HG02884 (cell line): ENCODE data around the gene EHBP1L1.
"Not testable (repeated sequence)": the region's sequence is repeated elsewhere in the genome, so short reads cannot be mapped to it uniquely, and the experiment has no call there.

Source experiments
- ATAC-seq: cut with Tn5 transposase; IDR thresholded peaks from one replicate; pipeline ENCODE4 v1.9.1; 2021; ENCODE audit warnings: mild to moderate bottlenecking, moderate library complexity; ENCODE audit not compliant: unreplicated experiment

EHBP1L1 gene

GRCh38 chr11:65560555-65561418 lies 15.1 kb upstream of the EHBP1L1 start:
- no peak for ATAC-seq

GRCh38 chr11:65562020-65562419 lies 13.8 kb upstream of the EHBP1L1 start:
- ATAC-seq = no peak

DNA sequence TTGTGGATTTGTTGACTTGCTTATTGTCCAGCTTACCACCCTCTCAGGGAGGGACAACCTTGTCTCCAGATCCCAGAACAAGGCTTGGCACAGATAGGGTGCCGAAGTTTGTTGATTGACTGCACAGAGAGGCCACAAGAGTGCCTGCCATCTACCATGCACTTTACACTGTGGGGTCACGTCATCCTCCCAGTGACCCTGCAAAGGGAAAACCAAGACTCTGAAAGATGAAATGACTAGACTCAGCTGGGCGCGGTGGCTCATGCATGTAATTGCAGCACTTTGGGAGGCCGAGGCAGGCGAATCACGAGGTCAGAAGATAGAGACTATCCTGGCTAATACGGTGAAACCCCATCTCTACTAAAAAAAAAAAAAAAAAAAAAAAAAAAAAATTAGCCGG lies 13.1 kb upstream of the EHBP1L1 start:
- ATAC-seq = no peak

GRCh38 chr11:65563601-65564000 lies 12.3 kb upstream of the EHBP1L1 start:
- ATAC-seq = no peak

GRCh38 chr11:65564879-65565559 lies 10.8 kb upstream of the EHBP1L1 start:
- not testable (repeated sequence) for ATAC-seq

DNA sequence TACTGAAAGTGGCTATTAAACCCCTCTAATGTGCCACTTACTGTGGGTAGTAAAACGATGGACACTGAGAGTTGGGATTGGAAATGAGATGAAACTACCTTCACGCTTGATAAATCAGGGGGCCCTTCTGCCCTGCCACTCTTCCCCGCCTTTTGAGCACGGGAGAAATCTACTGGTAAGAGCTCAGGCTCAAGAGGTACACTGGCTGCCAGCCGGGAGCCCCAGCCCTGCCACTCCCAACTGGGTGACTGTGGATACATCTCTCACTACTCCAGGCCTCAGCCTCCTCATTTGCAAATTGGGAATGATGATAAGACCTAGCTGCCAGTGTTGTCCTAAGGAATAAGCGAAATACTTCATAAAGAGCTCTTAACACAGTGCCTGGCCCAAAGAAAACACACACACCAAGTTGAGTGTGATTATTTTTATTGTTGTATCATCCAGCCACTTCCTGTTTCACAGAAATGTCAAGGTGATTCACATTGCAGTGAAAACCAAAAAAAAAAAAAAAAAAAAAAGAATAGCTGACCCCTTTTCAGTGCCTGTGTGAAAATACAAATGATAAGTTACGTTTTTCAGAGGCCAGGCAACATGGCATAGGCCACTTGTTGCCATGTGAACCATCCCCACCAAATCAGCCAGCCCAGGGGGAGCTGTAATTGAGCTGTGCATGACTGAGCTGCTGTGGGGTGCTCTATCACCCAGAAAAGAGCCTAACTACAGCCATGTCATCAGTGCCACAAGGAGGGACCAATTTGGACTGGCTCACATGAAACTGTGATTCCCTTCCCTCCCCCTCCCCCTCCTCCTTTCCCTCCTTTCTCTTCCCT lies 10.0 kb upstream of the EHBP1L1 start:
- ATAC-seq = no peak

- ATAC-seq = no peak
Measured at GRCh38 chr11:65569164-65569972, 6.5 kb upstream of the EHBP1L1 start.

DNA sequence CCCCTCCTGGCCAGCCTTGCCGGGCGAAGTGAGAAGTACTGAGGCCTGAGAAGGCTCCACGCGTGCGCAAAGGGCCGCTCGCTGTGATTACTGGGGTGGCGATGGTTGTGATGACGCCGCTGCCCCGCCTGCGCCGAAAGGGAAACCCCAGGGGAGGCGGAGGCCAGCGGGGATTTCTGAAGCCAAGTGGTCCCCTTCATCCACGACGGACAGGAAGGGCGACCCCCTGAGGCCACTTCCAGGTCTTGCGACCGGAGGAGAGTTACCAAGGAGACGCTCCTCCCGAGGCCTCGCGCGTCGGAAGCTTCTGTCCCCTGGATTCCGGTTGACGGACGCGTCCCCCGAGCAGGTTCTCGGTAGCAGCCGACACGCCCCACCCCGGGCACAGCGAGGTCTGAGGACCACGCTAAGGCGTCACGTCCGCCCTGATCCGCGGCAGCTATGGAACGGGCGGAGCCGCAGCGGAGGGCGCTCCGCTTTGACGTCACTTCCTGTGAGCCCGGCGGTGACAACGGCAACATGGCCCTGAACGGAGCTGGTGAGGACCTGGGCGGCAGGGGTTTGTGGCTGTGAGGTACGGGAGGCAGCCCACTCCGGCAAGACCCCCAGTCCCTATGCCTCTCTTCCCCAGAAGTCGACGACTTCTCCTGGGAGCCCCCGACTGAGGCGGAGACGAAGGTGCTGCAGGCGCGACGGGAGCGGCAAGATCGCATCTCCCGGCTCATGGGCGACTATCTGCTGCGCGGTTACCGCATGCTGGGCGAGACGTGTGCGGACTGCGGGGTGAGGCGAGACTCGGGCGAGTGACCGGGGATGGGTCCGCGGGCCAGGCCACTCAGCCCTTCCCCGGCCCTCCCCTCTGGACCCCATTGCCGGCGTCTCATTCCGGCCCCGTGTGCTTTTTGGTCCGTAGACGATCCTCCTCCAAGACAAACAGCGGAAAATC lies 5.6 kb upstream of the EHBP1L1 start, which contains the start of gene ZNRD2:
TSS of gene ZNRD2 (plus strand) at position 505 of the 946 bp plus-strand sequence. CDS start at position 520, 15 bp downstream.
- peak; percentile 56 for ATAC-seq

DNA sequence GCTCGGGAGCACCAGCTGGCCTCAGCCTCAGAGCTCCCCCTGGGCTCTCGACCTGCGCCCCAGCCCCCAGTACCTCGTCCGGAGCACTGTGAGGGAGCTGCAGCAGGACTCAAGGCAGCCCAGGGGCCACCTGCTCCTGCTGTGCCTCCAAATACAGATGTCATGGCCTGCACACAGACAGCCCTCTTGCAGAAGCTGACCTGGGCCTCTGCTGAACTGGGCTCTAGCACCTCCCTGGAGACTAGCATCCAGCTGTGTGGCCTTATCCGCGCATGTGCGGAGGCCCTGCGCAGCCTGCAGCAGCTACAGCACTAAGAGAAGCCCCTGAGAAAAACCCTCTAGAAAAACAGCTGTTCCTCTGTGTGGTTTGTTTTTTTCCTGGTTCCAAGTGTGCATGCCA lies 4.4 kb upstream of the EHBP1L1 start:
- no peak for ATAC-seq

GRCh38 chr11:65571940-65572339 lies 3.9 kb upstream of the EHBP1L1 start:
- no peak for ATAC-seq

DNA sequence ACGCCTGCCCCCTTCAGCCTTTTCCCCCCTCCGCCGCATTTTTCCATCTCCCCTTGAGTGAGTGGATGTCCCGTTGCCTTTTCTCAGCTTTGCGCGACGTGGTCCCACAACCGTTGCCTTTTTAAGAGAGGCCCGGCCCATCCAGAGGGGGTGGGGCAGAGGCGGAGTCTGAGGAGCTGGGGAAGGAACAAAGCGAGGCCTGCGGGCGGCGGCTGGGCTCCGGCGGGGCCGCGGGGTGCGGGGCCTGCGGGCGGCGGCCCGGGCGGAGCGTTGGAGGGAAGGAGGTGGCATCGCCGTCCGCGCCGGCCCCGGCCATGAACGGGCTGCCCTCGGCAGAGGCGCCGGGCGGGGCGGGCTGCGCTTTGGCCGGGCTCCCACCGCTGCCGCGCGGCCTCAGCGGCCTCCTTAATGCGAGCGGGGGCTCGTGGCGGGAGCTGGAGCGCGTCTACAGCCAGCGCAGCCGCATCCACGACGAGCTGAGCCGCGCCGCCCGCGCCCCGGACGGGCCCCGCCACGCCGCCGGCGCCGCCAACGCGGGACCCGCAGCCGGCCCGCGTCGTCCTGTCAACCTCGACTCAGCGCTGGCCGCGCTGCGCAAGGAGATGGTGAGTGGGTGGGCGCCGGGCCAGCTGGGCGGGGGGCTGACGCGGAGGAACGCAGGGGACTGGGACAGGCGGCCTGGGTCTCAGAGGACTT lies 3.3 kb upstream of the EHBP1L1 start, which contains the start of gene FAM89B:
TSS of gene FAM89B (plus strand) at position 183 of the 696 bp plus-strand sequence. CDS start at position 315, 132 bp downstream.
- ATAC-seq = no peak

DNA sequence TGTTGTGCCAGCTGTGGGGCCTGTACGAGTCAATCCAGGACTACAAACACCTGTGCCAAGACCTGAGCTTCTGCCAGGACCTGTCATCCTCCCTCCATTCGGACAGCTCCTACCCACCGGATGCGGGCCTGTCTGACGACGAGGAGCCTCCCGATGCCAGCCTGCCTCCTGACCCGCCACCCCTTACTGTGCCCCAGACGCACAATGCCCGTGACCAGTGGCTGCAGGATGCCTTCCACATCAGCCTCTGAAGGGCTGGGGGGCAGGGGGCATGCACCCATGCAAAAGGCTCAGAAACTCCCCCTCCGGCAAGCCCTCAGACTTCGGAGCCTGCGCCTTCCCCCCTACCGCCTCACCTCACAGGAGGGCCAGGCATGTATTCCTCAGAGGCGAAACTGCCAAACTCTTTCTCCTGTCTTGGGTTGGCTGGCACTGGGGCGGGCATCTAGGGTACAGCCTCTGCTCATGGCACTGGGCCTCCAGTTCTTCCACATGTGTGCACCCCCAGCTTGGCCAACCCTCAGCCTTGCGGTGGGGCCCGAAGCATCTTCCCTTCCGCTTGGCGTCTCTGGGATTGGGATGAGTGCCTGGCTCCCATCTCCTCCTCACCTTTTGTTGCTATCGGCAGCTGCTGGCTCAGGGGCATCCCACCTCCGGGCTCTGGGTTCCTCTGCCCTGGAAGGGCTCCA lies 2.3 kb upstream of the EHBP1L1 start:
- no peak for ATAC-seq

DNA sequence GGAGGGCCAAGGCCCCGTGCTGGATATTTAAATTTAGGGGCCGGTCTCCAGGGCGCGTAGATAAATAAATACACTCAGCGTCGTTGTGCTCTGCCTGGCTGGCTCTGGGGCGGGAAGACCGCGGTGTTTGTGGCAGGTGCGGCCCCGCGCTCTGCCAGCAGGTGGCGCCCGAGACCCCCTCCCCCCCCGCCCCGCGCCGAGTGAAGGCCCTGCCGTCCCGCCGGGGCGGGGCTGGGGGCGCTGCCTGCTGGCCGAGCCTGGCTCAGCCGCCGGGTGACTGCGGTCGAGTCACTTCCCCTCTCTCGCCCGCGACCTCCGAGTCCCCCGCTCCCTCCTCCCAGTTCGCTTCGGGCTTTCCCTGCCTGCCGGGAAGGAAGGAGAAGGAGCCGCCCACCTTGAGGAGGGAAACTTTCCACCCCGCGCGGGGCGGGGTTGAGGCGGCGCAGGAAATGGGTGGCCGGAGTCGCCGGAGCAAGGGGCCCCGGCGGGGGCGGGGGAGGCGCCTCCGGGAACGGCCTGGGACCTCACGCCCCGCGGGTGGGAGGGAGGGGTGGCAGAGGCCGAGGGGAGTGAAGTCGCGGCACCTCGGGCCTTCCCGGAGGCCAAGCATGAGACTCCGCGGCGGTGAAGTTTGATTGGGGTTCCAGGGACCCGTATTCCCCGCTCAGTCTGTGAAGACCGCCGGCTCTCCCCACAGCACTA lies 1.6 kb upstream of the EHBP1L1 start:
- peak; percentile 31 for ATAC-seq

DNA sequence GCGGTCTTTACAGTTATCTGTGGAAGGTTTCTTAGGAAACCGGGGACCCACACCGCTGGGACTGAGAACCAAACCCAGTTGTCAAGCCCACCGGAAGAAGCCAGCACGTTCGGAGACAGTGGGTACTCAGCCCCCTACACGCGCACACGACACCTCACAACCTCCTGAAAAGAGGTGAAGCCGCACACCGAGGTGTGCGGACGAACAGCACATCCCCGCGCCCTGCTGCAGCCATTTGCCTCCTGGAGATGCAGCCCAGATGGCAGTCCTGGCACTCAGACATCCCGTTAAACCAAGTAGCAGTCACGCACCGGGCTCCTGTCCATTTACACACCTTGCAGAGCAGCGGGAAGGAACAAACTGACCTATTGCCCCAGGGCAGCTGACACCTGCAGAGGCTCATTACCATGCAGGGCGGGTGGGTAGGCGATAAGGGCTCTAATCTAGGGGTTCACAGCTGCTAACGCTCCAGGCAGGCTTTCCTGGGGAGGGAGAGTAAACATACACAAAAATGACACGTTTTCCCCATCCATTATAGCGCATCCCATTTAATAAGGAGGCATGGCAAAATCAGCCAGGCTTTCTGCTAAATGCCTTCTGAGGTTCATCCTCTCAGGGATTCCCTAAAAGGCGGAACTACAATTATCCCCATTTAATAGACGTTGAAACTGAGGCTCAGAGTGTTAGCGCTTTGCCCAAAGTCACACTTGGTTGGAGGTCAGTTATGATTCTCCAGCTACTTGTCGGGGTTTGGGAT lies 864 bp upstream of the EHBP1L1 start:
- no peak for ATAC-seq

GRCh38 chr11:65576232-65576866 lies 496 bp downstream of the EHBP1L1 start:
- ATAC-seq = no peak
